Mesendoderm (in vitro differentiated cells): Measurements from ENCODE around the gene CRTC1.
"Not testable (repeated sequence)": the region's sequence is repeated elsewhere in the genome, so short reads cannot be mapped to it uniquely, and the experiment has no call there.

Experiments used
- DNase-seq: peaks from one replicate; pipeline ENCODE4 v3.0.0; 2013
- H2AK5ac ChIP-seq: 2 replicates; pipeline ENCODE4 v1.6.1; 2013; ENCODE audit warnings: low read length, inconsistent platforms
- H2BK120ac ChIP-seq: 2 replicates; pipeline ENCODE4 v1.6.1; 2013; ENCODE audit warnings: low read depth, mild to moderate bottlenecking, low read length, moderate library complexity, mixed read lengths
- H2BK15ac ChIP-seq: replicated peaks from 2 replicates; pipeline ENCODE4 v1.6.1; 2013; ENCODE audit warnings: low read depth, mild to moderate bottlenecking, moderate library complexity
- H2BK5ac ChIP-seq: 2 replicates; pipeline ENCODE4 v1.6.1; 2013; ENCODE audit warnings: low read length, inconsistent platforms
- H3K18ac ChIP-seq: 2 replicates; pipeline ENCODE4 v1.6.1; 2013; ENCODE audit warnings: mild to moderate bottlenecking, low read length, mixed read lengths
- H3K23ac ChIP-seq: one replicate; pipeline ENCODE4 v1.6.1; 2013; ENCODE audit warnings: low read length
- H3K27ac ChIP-seq: 2 replicates; pipeline ENCODE4 v1.5.1; 2013; ENCODE audit warnings: low read depth, mild to moderate bottlenecking, inconsistent platforms, low read length, moderate library complexity
- H3K27me3 ChIP-seq: 2 replicates; pipeline ENCODE4 v1.6.1; 2013; ENCODE audit warnings: low read length, control low read depth, mild to moderate bottlenecking, inconsistent platforms; ENCODE audit not compliant: insufficient read depth, poor library complexity
- H3K36me3 ChIP-seq: 2 replicates; pipeline ENCODE4 v1.6.1; 2013; ENCODE audit warnings: low read length, inconsistent platforms; ENCODE audit not compliant: control insufficient read depth, insufficient read depth
- H3K4ac ChIP-seq: one replicate; pipeline ENCODE4 v1.6.1; 2013; ENCODE audit warnings: low read depth, mild to moderate bottlenecking, low read length, moderate library complexity
- H3K4me1 ChIP-seq: 2 replicates; pipeline ENCODE4 v1.6.1; 2013; ENCODE audit warnings: low read depth, low read length, inconsistent platforms; ENCODE audit not compliant: control insufficient read depth
- H3K4me2 ChIP-seq: 2 replicates; pipeline ENCODE4 v1.6.1; 2013; ENCODE audit warnings: low read length
- H3K4me3 ChIP-seq: 2 replicates; pipeline ENCODE4 v1.5.1; 2013; ENCODE audit warnings: mild to moderate bottlenecking, low read length
- H3K56ac ChIP-seq: one replicate; pipeline ENCODE4 v1.6.1; 2013; ENCODE audit warnings: low read length
- H3K79me1 ChIP-seq: 2 replicates; pipeline ENCODE4 v1.6.1; 2013; ENCODE audit warnings: low read length, inconsistent platforms
- H3K79me2 ChIP-seq: 2 replicates; pipeline ENCODE4 v1.6.1; 2013; ENCODE audit warnings: mild to moderate bottlenecking, low read length; ENCODE audit not compliant: control insufficient read depth, insufficient read depth
- H3K9ac ChIP-seq: 2 replicates; pipeline ENCODE4 v1.6.1; 2013; ENCODE audit warnings: low read length, inconsistent platforms
- H4K5ac ChIP-seq: one replicate; pipeline ENCODE4 v1.6.1; 2013; ENCODE audit warnings: low read length
- H4K8ac ChIP-seq: one replicate; pipeline ENCODE4 v1.6.1; 2013; ENCODE audit warnings: low read depth, mild to moderate bottlenecking, control low read depth, low read length, moderate library complexity
- WGBS: extraction: QIAGEN DNeasy Blood & Tissue Kit; methylation state at CpG from one replicate; pipeline ENCODE4 v1.1.7; 2013; ENCODE audit warnings: low lambda C conversion rate, missing lambda C conversion rate; ENCODE audit not compliant: insufficient coverage; ENCODE audit errors: extremely low coverage; 5-methylcytosine and 5-hydroxymethylcytosine counted together

CRTC1 gene

DNA sequence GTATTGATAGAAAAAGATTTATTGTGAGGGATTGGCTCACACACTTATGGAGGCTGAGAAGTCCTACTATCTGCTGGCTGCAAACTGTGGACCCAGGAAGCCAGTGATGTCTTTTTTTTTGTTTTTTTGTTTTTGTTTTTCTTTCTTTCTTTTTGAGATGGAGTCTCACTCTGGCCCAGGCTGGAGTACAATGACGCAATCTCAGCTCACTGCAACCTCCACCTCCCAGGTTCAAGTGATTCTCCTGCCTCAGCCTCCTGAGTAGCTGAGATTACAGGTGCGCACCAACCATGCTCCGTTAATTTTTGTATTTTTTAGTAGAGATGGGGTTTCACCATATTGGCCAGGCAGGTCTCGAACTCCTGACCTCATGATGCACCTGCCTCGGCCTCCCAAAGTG lies 128.2 kb downstream of the CRTC1 start:
- not testable (repeated sequence) for H3K27ac ChIP-seq, H3K36me3 ChIP-seq, H3K9ac ChIP-seq, H3K79me1 ChIP-seq, H3K27me3 ChIP-seq, DNase-seq, H3K4me3 ChIP-seq, H2AK5ac ChIP-seq, H3K4me2 ChIP-seq, H3K79me2 ChIP-seq, H3K56ac ChIP-seq, H4K5ac ChIP-seq, H3K4ac ChIP-seq, H2BK120ac ChIP-seq, H2BK15ac ChIP-seq, H3K18ac ChIP-seq, H4K8ac ChIP-seq, H3K23ac ChIP-seq, H3K4me1 ChIP-seq, H2BK5ac ChIP-seq
- no CpG with 5 or more reads among the region's 5 CpGs for WGBS

- Histone ChIP-seq H3K79me1 (no peaks in the 10 kb centered on the region), H4K5ac (no peak overlapping the region), H2BK5ac (no peak overlapping the region), H2BK15ac (no peak overlapping the region), H3K79me2 (no peaks in the 10 kb centered on the region), H2BK120ac (no peak overlapping the region), H3K27ac (no peak overlapping the region), H3K4me1 (no peaks in the 10 kb centered on the region), H3K4ac (no peak overlapping the region), H3K18ac (no peak overlapping the region), H3K36me3 (no peaks in the 10 kb centered on the region), H3K23ac (no peak overlapping the region), H3K4me2 (no peak overlapping the region), H2AK5ac (no peak overlapping the region), H4K8ac (no peak overlapping the region), H3K9ac (no peak overlapping the region), H3K27me3 (peaks cover 4% of the 10 kb centered on the region), H3K4me3 (no peak overlapping the region), H3K56ac (no peak overlapping the region)
- no peak for DNase-seq
- no CpG with 5 or more reads among the region's 9 CpGs for WGBS
These were observed 130.6 kb downstream of the CRTC1 start for GRCh38 chr19:18814063-18814462.

GRCh38 chr19:18815673-18816072 lies 132.2 kb downstream of the CRTC1 start:
- H2BK120ac ChIP-seq, result no peak overlapping the region
- H3K9ac ChIP-seq, result no peak overlapping the region
- no peak for DNase-seq
- H4K8ac ChIP-seq, result no peak overlapping the region
- no peak overlapping the region for H3K23ac ChIP-seq
- H3K4me1 ChIP-seq, result no peaks in the 10 kb centered on the region
- H3K18ac ChIP-seq, result no peak overlapping the region
- no peaks in the 10 kb centered on the region for H3K79me2 ChIP-seq
- no peak overlapping the region for H3K4ac ChIP-seq
- no peaks in the 10 kb centered on the region for H3K79me1 ChIP-seq
- no peak overlapping the region for H3K56ac ChIP-seq
- no peak overlapping the region for H3K4me3 ChIP-seq
- no CpG with 5 or more reads among the region's 5 CpGs for WGBS
- H3K4me2 ChIP-seq, result no peak overlapping the region
- H3K27me3 ChIP-seq, result peaks cover 4% of the 10 kb centered on the region
- no peaks in the 10 kb centered on the region for H3K36me3 ChIP-seq
- no peak overlapping the region for H2AK5ac ChIP-seq
- H3K27ac ChIP-seq, result no peak overlapping the region
- no peak overlapping the region for H4K5ac ChIP-seq
- no peak overlapping the region for H2BK5ac ChIP-seq
- H2BK15ac ChIP-seq, result no peak overlapping the region

- H2AK5ac ChIP-seq, H3K27ac ChIP-seq, H2BK120ac ChIP-seq, H3K36me3 ChIP-seq, H3K18ac ChIP-seq, H4K8ac ChIP-seq, H3K27me3 ChIP-seq, H3K4me3 ChIP-seq, H3K79me1 ChIP-seq, DNase-seq, H3K56ac ChIP-seq, H3K23ac ChIP-seq, H2BK5ac ChIP-seq, H2BK15ac ChIP-seq, H3K4me2 ChIP-seq, H3K79me2 ChIP-seq, H3K9ac ChIP-seq, H3K4ac ChIP-seq, H4K5ac ChIP-seq, H3K4me1 ChIP-seq: not testable (repeated sequence)
- WGBS, result no CpG with 5 or more reads among the region's 4 CpGs
These were observed 133.2 kb downstream of the CRTC1 start for GRCh38 chr19:18816645-18817044.

GRCh38 chr19:18817574-18817973 lies 134.1 kb downstream of the CRTC1 start:
- Histone ChIP-seq H3K27ac (no peak overlapping the region), H2BK15ac (no peak overlapping the region), H3K23ac (no peak overlapping the region), H3K18ac (no peak overlapping the region), H4K8ac (no peak overlapping the region), H3K79me2 (no peaks in the 10 kb centered on the region), H2AK5ac (no peak overlapping the region), H2BK5ac (no peak overlapping the region), H3K9ac (no peak overlapping the region), H3K27me3 (peaks cover 4% of the 10 kb centered on the region), H3K4ac (no peak overlapping the region), H4K5ac (no peak overlapping the region), H3K4me3 (no peak overlapping the region), H3K4me2 (no peak overlapping the region), H3K56ac (no peak overlapping the region), H3K79me1 (no peaks in the 10 kb centered on the region), H2BK120ac (no peak overlapping the region), H3K4me1 (no peaks in the 10 kb centered on the region), H3K36me3 (no peaks in the 10 kb centered on the region)
- no CpG with 5 or more reads among the region's 9 CpGs for WGBS
- no peak for DNase-seq

DNA sequence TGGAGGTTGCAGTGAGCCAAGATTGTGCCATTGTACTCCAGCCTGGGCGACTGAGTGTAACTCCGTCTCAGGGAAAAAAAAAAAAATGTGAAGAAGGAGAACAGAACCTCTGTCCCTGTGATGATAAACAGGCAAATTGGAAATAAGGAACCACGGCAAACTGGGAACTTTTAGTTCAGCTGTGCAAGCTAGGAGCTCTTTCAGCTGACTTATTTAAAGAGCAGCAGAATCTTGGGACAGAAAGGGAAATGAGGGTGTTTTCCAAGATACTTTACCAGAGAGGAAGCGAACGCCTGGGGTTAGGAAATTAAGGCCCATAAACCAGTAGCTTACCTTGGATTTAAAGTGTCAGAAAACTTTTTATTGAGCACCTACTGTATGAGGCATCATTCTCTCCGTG lies 145.3 kb downstream of the CRTC1 start:
- Histone ChIP-seq H2AK5ac (no peak overlapping the region), H3K23ac (no peak overlapping the region), H3K36me3 (no peaks in the 10 kb centered on the region), H2BK120ac (no peak overlapping the region), H3K9ac (no peak overlapping the region), H3K79me2 (peaks cover 16% of the 10 kb centered on the region), H3K4ac (no peak overlapping the region), H3K4me2 (no peak overlapping the region), H3K18ac (no peak overlapping the region), H4K5ac (no peak overlapping the region), H3K56ac (no peak overlapping the region), H3K27ac (no peak overlapping the region), H2BK5ac (no peak overlapping the region), H4K8ac (no peak overlapping the region), H3K4me1 (peaks cover 3% of the 10 kb centered on the region), H3K79me1 (peaks cover 5% of the 10 kb centered on the region), H3K27me3 (no peaks in the 10 kb centered on the region), H3K4me3 (no peak overlapping the region), H2BK15ac (no peak overlapping the region)
- WGBS, result no CpG with 5 or more reads among the region's 6 CpGs
- DNase-seq, result no peak
